ENCODE data around the gene KRTAP10-10.

- TF ChIP-seq CTCF (IDR thresholded peaks at IDR 0.05; ENCODE audit: control extremely low read depth in 1 of 3, insufficient read depth in 1 of 3, low read depth in 1 of 3, low read length in 3 of 3) (no peak), CEBPB (IDR thresholded peaks at IDR 0.05; ENCODE audit: low read depth, low read length) (no peak)
Measured at GRCh38 chr21:44615911-44616590, 21.1 kb upstream of the KRTAP10-10 start.

Measured in H1 (cell line).